Ishikawa (cell line): Measurements from ENCODE around the gene MIF4GD.

Experiments used
- CEBPB ChIP-seq: IDR thresholded peaks from 2 replicates; pipeline ENCODE4 v1.6.1; 2012
- CREB1 ChIP-seq: IDR thresholded peaks from 2 replicates; pipeline ENCODE4 v1.6.1; 2012; ENCODE audit warnings: low read depth
- EGR1 ChIP-seq: IDR thresholded peaks from 2 replicates; pipeline ENCODE4 v1.6.1; 2012
- EP300 ChIP-seq: IDR thresholded peaks from 2 replicates; pipeline ENCODE4 v1.6.1; 2012; ENCODE audit warnings: borderline replicate concordance
- FOXM1 ChIP-seq: IDR thresholded peaks from 2 replicates; pipeline ENCODE4 v1.6.1; 2012; ENCODE audit warnings: low read depth, borderline replicate concordance
- NFIC ChIP-seq: IDR thresholded peaks from 2 replicates; pipeline ENCODE4 v1.6.1; 2012
- RAD21 ChIP-seq: IDR thresholded peaks from 2 replicates; pipeline ENCODE4 v1.6.1; 2012; ENCODE audit warnings: low read depth
- TAF1 ChIP-seq: IDR thresholded peaks from 2 replicates; pipeline ENCODE4 v1.6.1; 2012; ENCODE audit warnings: low read depth, mild to moderate bottlenecking
- TCF12 ChIP-seq: IDR thresholded peaks from 2 replicates; pipeline ENCODE4 v1.6.1; 2012; ENCODE audit warnings: low read depth
- TEAD4 ChIP-seq: IDR thresholded peaks from 2 replicates; pipeline ENCODE4 v1.6.1; 2012
- YY1 ChIP-seq: IDR thresholded peaks from 2 replicates; pipeline ENCODE4 v1.6.1; 2012; ENCODE audit warnings: low read depth
- ZBTB7A ChIP-seq: IDR thresholded peaks from 2 replicates; pipeline ENCODE4 v1.6.1; 2012; ENCODE audit warnings: low read depth
- TF ChIP-seq, protein P1 (sequence below): IDR thresholded peaks from 2 replicates; pipeline ENCODE4 v1.6.1; 2012; ENCODE audit warnings: low read depth, mild to moderate bottlenecking
- TF ChIP-seq, protein P2 (sequence below): IDR thresholded peaks from 2 replicates; pipeline ENCODE4 v1.6.1; 2012
- TF ChIP-seq, protein P3 (sequence below): IDR thresholded peaks from 2 replicates; pipeline ENCODE4 v1.6.1; 2012

MIF4GD gene, protein sequence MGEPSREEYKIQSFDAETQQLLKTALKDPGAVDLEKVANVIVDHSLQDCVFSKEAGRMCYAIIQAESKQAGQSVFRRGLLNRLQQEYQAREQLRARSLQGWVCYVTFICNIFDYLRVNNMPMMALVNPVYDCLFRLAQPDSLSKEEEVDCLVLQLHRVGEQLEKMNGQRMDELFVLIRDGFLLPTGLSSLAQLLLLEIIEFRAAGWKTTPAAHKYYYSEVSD

DNA sequence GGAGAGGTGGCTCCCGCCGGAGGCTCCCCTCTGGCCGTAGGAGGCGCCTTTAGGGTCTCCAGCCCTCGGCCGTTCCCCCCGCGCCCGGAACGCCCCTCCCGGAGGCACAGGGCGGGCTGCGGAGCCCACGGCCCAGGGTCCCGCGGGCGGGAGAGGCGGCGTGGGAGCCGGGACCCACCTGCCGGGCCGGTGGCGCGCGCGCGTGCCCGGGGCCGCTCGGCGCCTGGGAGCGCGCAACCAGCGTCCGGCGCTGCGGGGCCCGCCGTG, at the start of gene MIF4GD:
TSS of gene MIF4GD (minus strand) at position 266 of the 267 bp plus-strand sequence. CDS start 1,036 bp downstream, outside the sequence.
- TF ChIP-seq EGR1 (no peak), RAD21 (no peak), FOXM1 (no peak), CREB1 (no peak), ZBTB7A (no peak), YY1 (no peak), CEBPB (no peak)
- TF ChIP-seq, protein P1, sequence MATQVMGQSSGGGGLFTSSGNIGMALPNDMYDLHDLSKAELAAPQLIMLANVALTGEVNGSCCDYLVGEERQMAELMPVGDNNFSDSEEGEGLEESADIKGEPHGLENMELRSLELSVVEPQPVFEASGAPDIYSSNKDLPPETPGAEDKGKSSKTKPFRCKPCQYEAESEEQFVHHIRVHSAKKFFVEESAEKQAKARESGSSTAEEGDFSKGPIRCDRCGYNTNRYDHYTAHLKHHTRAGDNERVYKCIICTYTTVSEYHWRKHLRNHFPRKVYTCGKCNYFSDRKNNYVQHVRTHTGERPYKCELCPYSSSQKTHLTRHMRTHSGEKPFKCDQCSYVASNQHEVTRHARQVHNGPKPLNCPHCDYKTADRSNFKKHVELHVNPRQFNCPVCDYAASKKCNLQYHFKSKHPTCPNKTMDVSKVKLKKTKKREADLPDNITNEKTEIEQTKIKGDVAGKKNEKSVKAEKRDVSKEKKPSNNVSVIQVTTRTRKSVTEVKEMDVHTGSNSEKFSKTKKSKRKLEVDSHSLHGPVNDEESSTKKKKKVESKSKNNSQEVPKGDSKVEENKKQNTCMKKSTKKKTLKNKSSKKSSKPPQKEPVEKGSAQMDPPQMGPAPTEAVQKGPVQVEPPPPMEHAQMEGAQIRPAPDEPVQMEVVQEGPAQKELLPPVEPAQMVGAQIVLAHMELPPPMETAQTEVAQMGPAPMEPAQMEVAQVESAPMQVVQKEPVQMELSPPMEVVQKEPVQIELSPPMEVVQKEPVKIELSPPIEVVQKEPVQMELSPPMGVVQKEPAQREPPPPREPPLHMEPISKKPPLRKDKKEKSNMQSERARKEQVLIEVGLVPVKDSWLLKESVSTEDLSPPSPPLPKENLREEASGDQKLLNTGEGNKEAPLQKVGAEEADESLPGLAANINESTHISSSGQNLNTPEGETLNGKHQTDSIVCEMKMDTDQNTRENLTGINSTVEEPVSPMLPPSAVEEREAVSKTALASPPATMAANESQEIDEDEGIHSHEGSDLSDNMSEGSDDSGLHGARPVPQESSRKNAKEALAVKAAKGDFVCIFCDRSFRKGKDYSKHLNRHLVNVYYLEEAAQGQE: no peak

DNA sequence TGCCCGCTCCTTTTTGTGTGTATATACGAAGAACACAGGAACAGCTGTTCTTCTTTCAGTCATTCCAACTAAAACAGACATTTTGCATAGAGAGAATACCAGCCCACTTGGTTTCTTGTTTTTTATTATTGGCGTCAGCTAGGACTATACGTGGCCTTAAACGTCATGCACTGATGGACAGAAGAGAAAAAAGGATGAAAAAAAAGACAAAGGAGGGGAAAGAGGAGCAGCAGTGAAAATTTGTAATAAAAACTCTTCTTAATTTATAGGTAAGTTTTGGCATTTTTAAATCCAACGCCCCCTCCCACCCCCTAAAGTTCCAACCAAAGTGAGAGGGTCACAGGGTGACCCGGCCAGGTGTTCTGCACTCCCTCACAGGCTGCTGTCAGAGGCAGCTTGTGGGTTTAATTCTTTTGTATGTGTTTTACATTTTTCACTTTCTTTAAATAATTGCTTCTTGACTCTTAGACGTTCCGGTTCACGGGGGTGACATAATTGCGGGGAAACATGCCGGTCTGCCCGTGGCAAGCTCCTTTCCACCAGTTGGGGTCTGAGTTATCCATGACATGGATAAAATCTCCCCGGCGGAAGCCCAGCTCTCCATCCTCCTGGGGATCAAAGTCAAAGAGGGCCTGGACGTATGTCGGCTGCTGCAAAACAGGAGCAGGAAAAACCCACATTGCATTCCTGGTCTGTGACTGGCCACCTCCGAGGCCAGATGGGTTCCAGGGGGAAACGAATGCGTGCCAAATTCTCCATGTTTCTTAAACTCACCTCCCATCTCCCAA, 49.1 kb upstream of the MIF4GD start:
- no peak for TF ChIP-seq NFIC
- no peak for TF ChIP-seq FOXM1

DNA sequence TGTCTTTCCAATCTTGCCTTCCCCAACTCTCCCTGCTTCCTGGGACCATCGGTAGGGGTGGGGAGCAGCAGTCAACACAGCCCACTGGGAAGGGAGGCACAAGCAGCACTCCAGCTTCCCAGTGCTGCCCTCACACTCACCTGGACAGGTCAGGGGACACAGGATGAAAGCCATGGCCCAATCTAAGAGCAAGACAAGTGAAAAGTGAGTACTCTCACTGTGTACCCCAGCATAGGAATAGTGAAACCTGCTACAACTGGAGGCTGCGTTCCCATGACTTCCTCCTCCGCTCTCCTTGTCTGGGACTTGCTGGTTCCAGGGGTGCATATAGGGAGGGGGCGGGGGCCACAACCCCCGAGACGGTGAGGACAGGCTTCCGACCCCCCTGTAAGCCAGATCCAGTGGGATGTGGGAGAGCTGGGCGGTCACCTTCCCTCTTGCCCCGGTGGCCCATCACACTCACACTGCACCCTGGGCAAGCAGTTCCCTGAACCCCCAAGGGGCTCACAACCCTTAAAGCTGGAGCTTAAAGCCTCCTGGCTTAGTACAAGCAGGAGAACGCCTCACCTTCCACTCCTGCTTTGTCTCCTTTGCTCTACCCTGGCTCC, 47.7 kb upstream of the MIF4GD start:
- TF ChIP-seq, protein P2, sequence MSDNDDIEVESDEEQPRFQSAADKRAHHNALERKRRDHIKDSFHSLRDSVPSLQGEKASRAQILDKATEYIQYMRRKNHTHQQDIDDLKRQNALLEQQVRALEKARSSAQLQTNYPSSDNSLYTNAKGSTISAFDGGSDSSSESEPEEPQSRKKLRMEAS: no peak
- TF ChIP-seq YY1 (no peak), NFIC (no peak), TCF12 (no peak), CREB1 (no peak), RAD21 (no peak), EP300 (no peak), CEBPB (no peak), TEAD4 (no peak), EGR1 (no peak), FOXM1 (no peak), TAF1 (no peak), ZBTB7A (no peak)
- TF ChIP-seq, protein P3, sequence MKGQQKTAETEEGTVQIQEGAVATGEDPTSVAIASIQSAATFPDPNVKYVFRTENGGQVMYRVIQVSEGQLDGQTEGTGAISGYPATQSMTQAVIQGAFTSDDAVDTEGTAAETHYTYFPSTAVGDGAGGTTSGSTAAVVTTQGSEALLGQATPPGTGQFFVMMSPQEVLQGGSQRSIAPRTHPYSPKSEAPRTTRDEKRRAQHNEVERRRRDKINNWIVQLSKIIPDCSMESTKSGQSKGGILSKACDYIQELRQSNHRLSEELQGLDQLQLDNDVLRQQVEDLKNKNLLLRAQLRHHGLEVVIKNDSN: no peak
- TF ChIP-seq, protein P1: no peak

DNA sequence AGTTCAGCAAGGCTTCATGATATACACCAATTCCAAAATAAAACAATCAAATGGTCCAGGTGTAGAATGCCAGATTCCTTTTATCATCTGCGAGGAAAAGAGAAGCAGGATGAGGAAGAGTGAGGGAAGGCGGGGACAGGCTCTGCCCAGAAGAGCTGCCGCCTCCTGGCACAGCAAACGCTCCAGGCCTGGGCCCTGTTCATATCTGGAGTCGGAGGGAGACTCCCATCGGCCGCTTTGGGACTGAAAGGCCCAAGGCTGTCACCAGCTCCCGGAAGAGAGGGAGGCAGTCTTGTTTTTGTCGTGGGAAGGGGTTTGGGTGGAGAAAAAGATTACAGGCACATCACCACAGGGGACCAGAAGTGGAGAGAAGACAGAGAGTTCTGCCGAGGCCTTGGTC, 47.2 kb upstream of the MIF4GD start:
- TF ChIP-seq, protein P3: no peak
- no peak for TF ChIP-seq CREB1

DNA sequence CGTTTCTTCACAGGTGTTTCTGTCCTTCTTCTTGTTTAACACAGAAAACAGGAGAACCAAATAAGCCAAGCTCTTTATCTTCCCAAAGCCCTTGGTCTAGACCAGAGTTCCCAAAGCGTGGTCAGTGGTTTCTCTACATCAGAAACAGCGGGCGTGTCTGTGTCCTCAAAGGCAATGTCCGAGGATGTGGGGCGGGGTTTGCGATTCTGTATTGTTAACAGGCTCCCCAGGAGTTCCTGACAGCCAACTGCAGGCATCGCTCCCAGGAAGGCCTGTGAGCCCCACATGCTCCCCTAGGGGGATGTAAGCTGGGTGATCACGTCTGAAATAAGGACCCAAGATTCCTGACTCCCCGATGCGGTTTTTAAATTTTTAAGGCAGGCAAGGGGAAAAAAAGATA, 46.6 kb upstream of the MIF4GD start:
- TF ChIP-seq TAF1: no peak
- TF ChIP-seq, protein P1: no peak
- no peak for TF ChIP-seq YY1

DNA sequence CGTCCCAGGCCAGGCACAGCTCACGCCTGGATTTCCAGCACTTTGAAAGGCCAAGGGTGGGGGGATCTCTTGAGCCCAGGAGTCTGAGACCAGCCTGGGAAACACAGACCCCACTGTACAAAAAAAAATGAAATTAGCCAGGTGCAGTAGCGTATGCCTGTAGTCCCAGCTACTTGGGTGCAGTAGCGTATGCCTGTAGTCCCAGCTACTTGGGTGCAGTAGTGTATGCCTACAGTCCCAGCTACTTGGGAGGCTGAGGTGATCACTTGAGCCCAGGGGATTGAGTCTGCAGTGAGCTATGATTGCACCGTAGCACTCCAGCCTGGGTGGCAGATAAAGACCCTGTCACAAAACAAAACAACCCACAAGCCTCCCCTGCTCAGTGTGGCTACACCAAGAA, 45.2 kb upstream of the MIF4GD start:
- TF ChIP-seq YY1 (no peak), TAF1 (no peak), TCF12 (no peak), EP300 (no peak)
